SK-N-SH (cell line): Measurements from ENCODE around the gene TTC7B. TPM values are rescaled to one million over a fixed set of nuclear protein-coding genes. Genes with fewer than 3 reads are reported as not detected.

Source experiments
- CTCF ChIA-PET: fragments of 300-600, 350-600 bp; formaldehyde crosslinking; extraction: SDS; loops from one replicate; lab custom pipeline; 2021; lab: Yijun Ruan, JAX
- POLR2A ChIA-PET: fragments of 350-600 bp; sonication (Branson Sonifier 250); formaldehyde crosslinking; extraction: SDS; loops from one replicate; lab custom pipeline; 2020; ENCODE audit warnings: antibody characterized with exemption, inconsistent platforms; lab: Yijun Ruan, JAX
- DNase-seq: peaks from one replicate; pipeline ENCODE4 v3.0.0; 2012
- H2AFZ ChIP-seq: fragments of 200-600 bp; sonication (generic); 2 replicates; pipeline ENCODE4 v1.8.1; 2016; ENCODE audit warnings: antibody characterized with exemption, mild to moderate bottlenecking, low read depth
- H3F3A ChIP-seq: fragments of 200-600 bp; sonication (generic); replicated peaks from 2 replicates; pipeline ENCODE3; 2016; ENCODE audit warnings: antibody characterized with exemption, mild to moderate bottlenecking; ENCODE audit not compliant: insufficient read depth
- H3K27ac ChIP-seq, 2 experiments: fragments of 200-500 bp in 1 of 2; fragments of 200-600 bp in 1 of 2; sonication (Bioruptor generic) in 1 of 2; sonication (generic), shearing (Covaris generic) in 1 of 2; 2 replicates each; pipeline versions ENCODE4 v1.5.1 to v1.6.1; 2014 to 2016; ENCODE audit warnings: low read depth in 2 of 2, inconsistent platforms in 1 of 2, low read length in 1 of 2, mild to moderate bottlenecking in 1 of 2, mixed read lengths in 1 of 2
- H3K27me3 ChIP-seq: fragments of 200-600 bp; sonication (generic), shearing (Covaris generic); 2 replicates; pipeline ENCODE4 v1.6.1; 2016; ENCODE audit warnings: mixed run types; ENCODE audit not compliant: insufficient read depth
- H3K36me3 ChIP-seq, 2 experiments: fragments of 200-500 bp in 1 of 2; fragments of 200-600 bp in 1 of 2; sonication (Bioruptor generic) in 1 of 2; sonication (generic) in 1 of 2; replicated peaks in 1 of 2; 2 replicates each; pipeline versions ENCODE3 to v1.5.1; 2014 to 2016; ENCODE audit warnings: low read length in 1 of 2, mild to moderate bottlenecking in 1 of 2; ENCODE audit not compliant: insufficient read depth in 2 of 2, control insufficient read depth in 1 of 2
- H3K4me1 ChIP-seq, 2 experiments: fragments of 200-500 bp in 1 of 2; fragments of 200-600 bp in 1 of 2; sonication (Bioruptor generic) in 1 of 2; sonication (generic), shearing (Covaris generic) in 1 of 2; 2 replicates each; pipeline versions ENCODE4 v1.5.1 to v1.6.1; 2014 to 2016; ENCODE audit warnings: low read depth in 1 of 2, low read length in 1 of 2, mixed run types in 1 of 2; ENCODE audit not compliant: insufficient read depth in 2 of 2, control insufficient read depth in 1 of 2
- H3K4me2 ChIP-seq: fragments of 200-600 bp; sonication (generic), shearing (Covaris generic); 2 replicates; pipeline ENCODE4 v1.6.1; 2017; ENCODE audit warnings: mixed run types
- H3K4me3 ChIP-seq, 2 experiments: fragments of 200-500 bp in 1 of 2; fragments of 200-600 bp in 1 of 2; sonication (Bioruptor generic) in 1 of 2; sonication (generic), shearing (Covaris generic) in 1 of 2; 2 replicates each; pipeline versions ENCODE4 v1.5.1 to v1.8.1; 2014 to 2016; ENCODE audit warnings: low read depth in 2 of 2, inconsistent platforms in 1 of 2, low read length in 1 of 2, mild to moderate bottlenecking in 1 of 2, mixed read lengths in 1 of 2, moderate library complexity in 1 of 2
- H3K79me2 ChIP-seq: fragments of 200-600 bp; sonication (generic); 2 replicates; pipeline ENCODE4 v1.8.1; 2017; ENCODE audit warnings: mild to moderate bottlenecking; ENCODE audit not compliant: insufficient read depth
- H3K9ac ChIP-seq: fragments of 200-600 bp; sonication (generic); 2 replicates; pipeline ENCODE4 v1.6.1; 2017; ENCODE audit warnings: mixed run types
- H3K9me2 ChIP-seq: fragments of 200-600 bp; sonication (generic); 2 replicates; pipeline ENCODE4 v1.6.1; 2017; ENCODE audit warnings: mixed run types
- H3K9me3 ChIP-seq: fragments of 200-600 bp; sonication (generic); 2 replicates; pipeline ENCODE4 v1.6.1; 2017; ENCODE audit warnings: mixed run types, mild to moderate bottlenecking, moderate library complexity
- H4K20me1 ChIP-seq: fragments of 200-600 bp; sonication (generic); 2 replicates; pipeline ENCODE4 v1.6.1; 2017; ENCODE audit warnings: mild to moderate bottlenecking, mixed run types; ENCODE audit not compliant: insufficient read depth
- ELF1 ChIP-seq: IDR thresholded peaks from 2 replicates; pipeline ENCODE4 v1.4.0; 2012
- FOSL2 ChIP-seq: IDR thresholded peaks from 2 replicates; pipeline ENCODE4 v1.4.0; 2012; ENCODE audit warnings: low read depth, mild to moderate bottlenecking, moderate library complexity, borderline replicate concordance
- NRF1 ChIP-seq: IDR thresholded peaks from 2 replicates; pipeline ENCODE4 v1.6.1; 2012; ENCODE audit warnings: low read depth, mild to moderate bottlenecking, low read length
- RAD21 ChIP-seq: IDR thresholded peaks from 2 replicates; pipeline ENCODE4 v1.6.1; 2012; ENCODE audit warnings: mild to moderate bottlenecking, low read length
- RCOR1 ChIP-seq: fragments of 150-350 bp; IDR thresholded peaks from 2 replicates; pipeline ENCODE4 v1.6.1; 2017; ENCODE audit warnings: antibody characterized with exemption, low read length
- RXRA ChIP-seq: IDR thresholded peaks from 2 replicates; pipeline ENCODE4 v1.4.0; 2012; ENCODE audit warnings: low read depth, mild to moderate bottlenecking, borderline replicate concordance
- TAF1 ChIP-seq: IDR thresholded peaks from 2 replicates; pipeline ENCODE4 v1.6.1; 2012; ENCODE audit warnings: low read depth, mild to moderate bottlenecking, low read length, moderate library complexity, borderline replicate concordance
- TCF12 ChIP-seq: IDR thresholded peaks from 2 replicates; pipeline ENCODE4 v1.4.0; 2012
- WGBS: methylation state at CpG from one replicate; pipeline ENCODE4 v1.1.6; 2017; ENCODE audit warnings: low lambda C conversion rate; 5-methylcytosine and 5-hydroxymethylcytosine counted together
- polyA plus RNA-seq, 3 experiments: library from polyadenylated mRNA; depleted of rRNA; stranded (reverse); fragments of >200 nt; gene quantifications; 2 replicates each; pipeline ENCODE4 v1.2.3, GENCODE V29; 2012
- TF ChIP-seq, protein P1 (sequence below): fragments of 150-350 bp; IDR thresholded peaks from 2 replicates; pipeline ENCODE4 v1.6.1; 2017; ENCODE audit warnings: antibody characterized with exemption, low read length, low read depth, borderline replicate concordance
- TF ChIP-seq, protein P2 (sequence below): IDR thresholded peaks from 2 replicates; pipeline ENCODE4; 2012
- TF ChIP-seq, protein P3 (sequence below): IDR thresholded peaks from 2 replicates; pipeline ENCODE4 v1.6.1; 2012; ENCODE audit warnings: mild to moderate bottlenecking, low read depth, low read length, moderate library complexity
- TF ChIP-seq, protein P4 (sequence below): fragments of 150-350 bp; IDR thresholded peaks from 2 replicates; pipeline ENCODE4 v1.6.1; 2016; ENCODE audit warnings: mild to moderate bottlenecking, low read depth, low read length

TTC7B gene
- polyA plus RNA-seq, 1 of the 3 experiments (the other 2 are of a cell fraction): 43.1 TPM

DNA sequence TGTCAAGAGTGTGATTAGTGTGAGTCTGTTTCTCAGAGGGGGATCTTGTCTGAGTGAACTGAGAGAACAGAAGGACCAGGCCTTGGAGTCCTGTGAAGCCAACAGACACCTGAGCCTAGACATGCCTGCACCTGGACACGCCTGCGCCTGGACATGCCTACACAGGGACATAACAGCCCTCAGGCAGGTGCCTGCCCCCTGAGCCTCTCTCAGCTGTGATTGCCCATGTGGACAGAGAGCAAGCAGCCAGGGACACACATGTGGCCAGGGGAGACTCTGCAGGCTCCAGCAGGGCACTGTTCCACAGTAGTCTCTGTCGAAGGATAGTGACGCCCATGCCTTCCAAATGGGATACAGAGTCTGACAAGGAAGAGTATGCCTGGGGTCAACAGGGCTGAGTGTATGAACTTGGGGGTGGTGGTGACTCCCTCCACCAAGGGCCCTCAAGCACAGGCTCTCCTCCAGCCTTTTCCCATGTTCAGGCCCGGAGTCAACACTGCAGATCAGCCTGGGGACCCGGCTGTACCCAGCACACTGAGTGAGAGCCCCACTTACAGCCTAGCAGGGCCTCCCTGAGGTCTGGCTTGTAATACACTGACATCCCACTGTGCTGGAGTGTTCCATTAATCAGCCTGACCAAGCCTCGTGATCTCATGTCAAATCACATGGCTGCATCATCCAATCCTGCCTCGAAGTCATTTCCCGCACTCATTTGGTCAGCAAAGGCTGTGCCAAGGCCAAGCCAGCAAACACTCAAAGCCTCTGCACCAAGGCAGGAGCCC lies 246.4 kb downstream of the TTC7B start:
- Histone ChIP-seq H3K9ac (no peak overlapping the region), H3K9me2 (no peaks in the 10 kb centered on the region), H3K4me3 (no peak overlapping the region), H4K20me1 (no peaks in the 10 kb centered on the region), H3K4me2 (no peak overlapping the region), H3K9me3 (no peaks in the 10 kb centered on the region), H3K4me1 (peaks cover 0 to 12% of the 10 kb centered on the region in 2 experiments; a peak in 1 of 4 replicates), H3K79me2 (no peaks in the 10 kb centered on the region), H3F3A (no peaks in the 10 kb centered on the region), H3K36me3 (peaks cover 3 to 4% of the 10 kb centered on the region in 2 experiments), H2AFZ (no peak overlapping the region), H3K27me3 (no peaks in the 10 kb centered on the region), H3K27ac (no peak overlapping the region; a peak in 1 of 4 replicates)
- TF ChIP-seq FOSL2 (no peak), RXRA (no peak), ELF1 (no peak), TAF1 (no peak), NRF1 (no peak), RCOR1 (no peak), TCF12 (no peak), RAD21 (no peak)
- TF ChIP-seq, protein P1, sequence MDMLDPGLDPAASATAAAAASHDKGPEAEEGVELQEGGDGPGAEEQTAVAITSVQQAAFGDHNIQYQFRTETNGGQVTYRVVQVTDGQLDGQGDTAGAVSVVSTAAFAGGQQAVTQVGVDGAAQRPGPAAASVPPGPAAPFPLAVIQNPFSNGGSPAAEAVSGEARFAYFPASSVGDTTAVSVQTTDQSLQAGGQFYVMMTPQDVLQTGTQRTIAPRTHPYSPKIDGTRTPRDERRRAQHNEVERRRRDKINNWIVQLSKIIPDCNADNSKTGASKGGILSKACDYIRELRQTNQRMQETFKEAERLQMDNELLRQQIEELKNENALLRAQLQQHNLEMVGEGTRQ: no peak
- TF ChIP-seq, protein P2, sequence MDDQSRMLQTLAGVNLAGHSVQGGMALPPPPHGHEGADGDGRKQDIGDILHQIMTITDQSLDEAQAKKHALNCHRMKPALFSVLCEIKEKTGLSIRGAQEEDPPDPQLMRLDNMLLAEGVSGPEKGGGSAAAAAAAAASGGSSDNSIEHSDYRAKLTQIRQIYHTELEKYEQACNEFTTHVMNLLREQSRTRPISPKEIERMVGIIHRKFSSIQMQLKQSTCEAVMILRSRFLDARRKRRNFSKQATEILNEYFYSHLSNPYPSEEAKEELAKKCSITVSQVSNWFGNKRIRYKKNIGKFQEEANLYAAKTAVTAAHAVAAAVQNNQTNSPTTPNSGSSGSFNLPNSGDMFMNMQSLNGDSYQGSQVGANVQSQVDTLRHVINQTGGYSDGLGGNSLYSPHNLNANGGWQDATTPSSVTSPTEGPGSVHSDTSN: no peak
- TF ChIP-seq, protein P3, sequence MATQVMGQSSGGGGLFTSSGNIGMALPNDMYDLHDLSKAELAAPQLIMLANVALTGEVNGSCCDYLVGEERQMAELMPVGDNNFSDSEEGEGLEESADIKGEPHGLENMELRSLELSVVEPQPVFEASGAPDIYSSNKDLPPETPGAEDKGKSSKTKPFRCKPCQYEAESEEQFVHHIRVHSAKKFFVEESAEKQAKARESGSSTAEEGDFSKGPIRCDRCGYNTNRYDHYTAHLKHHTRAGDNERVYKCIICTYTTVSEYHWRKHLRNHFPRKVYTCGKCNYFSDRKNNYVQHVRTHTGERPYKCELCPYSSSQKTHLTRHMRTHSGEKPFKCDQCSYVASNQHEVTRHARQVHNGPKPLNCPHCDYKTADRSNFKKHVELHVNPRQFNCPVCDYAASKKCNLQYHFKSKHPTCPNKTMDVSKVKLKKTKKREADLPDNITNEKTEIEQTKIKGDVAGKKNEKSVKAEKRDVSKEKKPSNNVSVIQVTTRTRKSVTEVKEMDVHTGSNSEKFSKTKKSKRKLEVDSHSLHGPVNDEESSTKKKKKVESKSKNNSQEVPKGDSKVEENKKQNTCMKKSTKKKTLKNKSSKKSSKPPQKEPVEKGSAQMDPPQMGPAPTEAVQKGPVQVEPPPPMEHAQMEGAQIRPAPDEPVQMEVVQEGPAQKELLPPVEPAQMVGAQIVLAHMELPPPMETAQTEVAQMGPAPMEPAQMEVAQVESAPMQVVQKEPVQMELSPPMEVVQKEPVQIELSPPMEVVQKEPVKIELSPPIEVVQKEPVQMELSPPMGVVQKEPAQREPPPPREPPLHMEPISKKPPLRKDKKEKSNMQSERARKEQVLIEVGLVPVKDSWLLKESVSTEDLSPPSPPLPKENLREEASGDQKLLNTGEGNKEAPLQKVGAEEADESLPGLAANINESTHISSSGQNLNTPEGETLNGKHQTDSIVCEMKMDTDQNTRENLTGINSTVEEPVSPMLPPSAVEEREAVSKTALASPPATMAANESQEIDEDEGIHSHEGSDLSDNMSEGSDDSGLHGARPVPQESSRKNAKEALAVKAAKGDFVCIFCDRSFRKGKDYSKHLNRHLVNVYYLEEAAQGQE: no peak
- TF ChIP-seq, protein P4, sequence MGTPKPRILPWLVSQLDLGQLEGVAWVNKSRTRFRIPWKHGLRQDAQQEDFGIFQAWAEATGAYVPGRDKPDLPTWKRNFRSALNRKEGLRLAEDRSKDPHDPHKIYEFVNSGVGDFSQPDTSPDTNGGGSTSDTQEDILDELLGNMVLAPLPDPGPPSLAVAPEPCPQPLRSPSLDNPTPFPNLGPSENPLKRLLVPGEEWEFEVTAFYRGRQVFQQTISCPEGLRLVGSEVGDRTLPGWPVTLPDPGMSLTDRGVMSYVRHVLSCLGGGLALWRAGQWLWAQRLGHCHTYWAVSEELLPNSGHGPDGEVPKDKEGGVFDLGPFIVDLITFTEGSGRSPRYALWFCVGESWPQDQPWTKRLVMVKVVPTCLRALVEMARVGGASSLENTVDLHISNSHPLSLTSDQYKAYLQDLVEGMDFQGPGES: no peak
- 87% methylated on average over 6 of the region's 9 CpGs for WGBS
- DNase-seq: no peak
- POLR2A ChIA-PET: interaction anchor here (0.6 kb wide), 1 partner anchor 188 kb away, joined by 3 read pairs; no protein-coding TSS in a partner anchor
- CTCF ChIA-PET: interaction anchor here (0.7 kb wide), 1 partner anchor 170 kb away, joined by 4 read pairs; no protein-coding TSS in a partner anchor
